K562 (cell line): ENCODE results near the gene ZNF384. TPM values are rescaled to one million over a fixed set of nuclear protein-coding genes. Genes with fewer than 3 reads are reported as not detected.
A peak's percentile ranks its signal among the peaks of the same experiment; 100 is the strongest.

ENCODE experiments used
- ATAC-seq: fragments of 200-7000 bp; cut with Tn5 transposase; 3 replicates; pipeline ENCODE4 v1.9.1; 2020; ENCODE audit warnings: moderate library complexity
- BruUV-seq: library from RNA; stranded (reverse); fragments of 400-500 nt; replicated peaks from 2 replicates; lab custom pipeline; 2021; lab: Mats Ljungman, UMichigan
- CTCF ChIA-PET: fragments of 300-600 bp; formaldehyde crosslinking; extraction: SDS; loops from one replicate; lab custom pipeline; 2021; ENCODE audit warnings: low intra/inter-chr PET ratio; lab: Yijun Ruan, JAX
- POLR2A ChIA-PET: fragments of 300-600, 350-650 bp; sonication (Branson Sonifier 250); formaldehyde crosslinking; extraction: SDS; loops from one replicate; lab custom pipeline; 2021; ENCODE audit warnings: antibody characterized with exemption, inconsistent platforms; lab: Yijun Ruan, JAX
- DNase-seq, 4 experiments: peaks; one replicate each; pipeline versions ENCODE4 v3.0.0 to v3.0.0-alpha.2; 2011 to 2018; ENCODE audit warnings: low spot score in 3 of 4, mixed read lengths in 3 of 4; ENCODE audit errors: extremely low read depth in 1 of 4
- FAIRE-seq: peaks from 2 replicates; lab custom pipeline; 2011; peaks lifted over from hg19 to GRCh38; lab: Jason Lieb, UNC
- H2AFZ ChIP-seq: 2 replicates; pipeline ENCODE4 v1.6.0; 2011; ENCODE audit warnings: low read depth, low read length, control low read depth, inconsistent platforms
- H3K27ac ChIP-seq: fragments of 200-600 bp; 3 replicates; pipeline ENCODE4 v1.8.0; 2011; ENCODE audit warnings: low read depth, mild to moderate bottlenecking, control low read depth, inconsistent platforms, low read length, moderate library complexity, mixed read lengths; ENCODE audit errors: extremely low read depth
- H3K27me3 ChIP-seq, 2 experiments: fragments of 300-600 bp in 1 of 2; 2 replicates in 1 of 2; 3 replicates in 1 of 2; pipeline versions ENCODE4 v1.6.0 to v1.8.0; 2011; ENCODE audit warnings: inconsistent platforms in 2 of 2, low read length in 2 of 2, mild to moderate bottlenecking in 1 of 2, mixed read lengths in 1 of 2, moderate library complexity in 1 of 2; ENCODE audit not compliant: control insufficient read depth in 2 of 2, insufficient read depth in 2 of 2
- H3K36me3 ChIP-seq: fragments of 300-600 bp; 3 replicates; pipeline ENCODE4 v1.8.0; 2011; ENCODE audit warnings: mild to moderate bottlenecking, low read length, inconsistent platforms; ENCODE audit not compliant: control insufficient read depth, insufficient read depth
- H3K4me1 ChIP-seq, 2 experiments: fragments of 200-600 bp in 1 of 2; replicated peaks in 1 of 2; 2 replicates in 1 of 2; 3 replicates in 1 of 2; pipeline versions ENCODE4 v1.5.1 to v1.8.0; 2011; ENCODE audit warnings: inconsistent platforms in 2 of 2, low read length in 2 of 2, mild to moderate bottlenecking in 1 of 2, mixed read lengths in 1 of 2, moderate library complexity in 1 of 2; ENCODE audit not compliant: control insufficient read depth in 2 of 2, insufficient read depth in 2 of 2
- H3K4me2 ChIP-seq: 2 replicates; pipeline ENCODE4 v1.6.1; 2011; ENCODE audit warnings: low read length, control low read depth, inconsistent platforms, mixed read lengths; ENCODE audit not compliant: insufficient read depth
- H3K4me3 ChIP-seq: fragments of 200-600 bp; sonication (generic), shearing (Covaris generic); 2 replicates; pipeline ENCODE4 v1.5.1; 2016; ENCODE audit warnings: control low read depth, inconsistent platforms
- H3K79me2 ChIP-seq: fragments of 200-600 bp; 3 replicates; pipeline ENCODE4 v1.8.0; 2011; ENCODE audit warnings: low read length, inconsistent platforms; ENCODE audit not compliant: control insufficient read depth, insufficient read depth
- H3K9ac ChIP-seq, 2 experiments: 2 replicates each; pipeline versions ENCODE4 v1.6.0 to v1.6.1; 2011; ENCODE audit warnings: low read depth in 2 of 2, low read length in 2 of 2, control low read depth in 1 of 2, inconsistent platforms in 1 of 2, mild to moderate bottlenecking in 1 of 2, mixed read lengths in 1 of 2; ENCODE audit not compliant: insufficient read depth in 1 of 2
- H3K9me1 ChIP-seq: one replicate; pipeline ENCODE4 v1.6.0; 2011; ENCODE audit warnings: inconsistent platforms, mild to moderate bottlenecking, low read length, moderate library complexity; ENCODE audit not compliant: control insufficient read depth, insufficient read depth
- H3K9me3 ChIP-seq: replicated peaks from 2 replicates; pipeline ENCODE4 v1.5.1; 2011; ENCODE audit warnings: low read depth, low read length, inconsistent platforms; ENCODE audit not compliant: control insufficient read depth, insufficient read depth
- H4K20me1 ChIP-seq: replicated peaks from 2 replicates; pipeline ENCODE4 v1.6.1; 2011; ENCODE audit warnings: low read length, inconsistent platforms, mixed read lengths; ENCODE audit not compliant: control insufficient read depth, insufficient read depth
- BHLHE40 ChIP-seq: IDR thresholded peaks from 2 replicates; pipeline ENCODE4 v1.6.1; 2011; ENCODE audit warnings: low read length, improper control_type of control experiment
- CREBBP ChIP-seq: IDR thresholded peaks from one replicate; pipeline ENCODE4 v1.6.1; 2012; ENCODE audit warnings: low read depth, mild to moderate bottlenecking, control low read depth, inconsistent platforms, low read length
- CTCF ChIP-seq, 3 experiments: IDR thresholded peaks in 2 of 3; conservative IDR thresholded peaks in 1 of 3; 2 replicates each; pipeline ENCODE4 v1.5.1; 2011 to 2012; ENCODE audit warnings: low read length in 3 of 3, mild to moderate bottlenecking in 3 of 3, control low read depth in 2 of 3, improper control_type of control experiment in 1 of 3, inconsistent platforms in 1 of 3, low read depth in 1 of 3, mixed read lengths in 1 of 3, moderate library complexity in 1 of 3; ENCODE audit not compliant: insufficient read depth in 2 of 3
- RAD21 ChIP-seq, 2 experiments: fragments of 250-450 bp in 1 of 2; fragments of 450-650 bp in 1 of 2; sonication (Bioruptor Pico) in 1 of 2; formaldehyde crosslinking in 1 of 2; IDR thresholded peaks in 1 of 2; conservative IDR thresholded peaks in 1 of 2; 2 replicates each; pipeline versions ENCODE4 v1.4.0 to v1.8.0; 2020 to 2022; ENCODE audit warnings: mild to moderate bottlenecking in 2 of 2, moderate library complexity in 1 of 2
- ZNF133 ChIP-seq: fragments of 250-450 bp; sonication (Bioruptor Pico); IDR thresholded peaks from 2 replicates; pipeline ENCODE4 v1.4.0; 2020; ENCODE audit warnings: mild to moderate bottlenecking
- WGBS: fragments of 100-300 bp; shearing (Covaris generic); methylation state at CpG from one replicate; pipeline ENCODE4 v1.1.6; 2016; ENCODE audit warnings: low coverage, mixed read lengths; ENCODE audit not compliant: insufficient coverage; ENCODE audit errors: missing lambda C conversion rate; 5-methylcytosine and 5-hydroxymethylcytosine counted together
- in situ Hi-C: fragments of 300-500 bp; cut with MboI; formaldehyde crosslinking; loops from 4 replicates; pipeline ENCODE4 v1.15.0; 2018; ENCODE audit warnings: inconsistent platforms, mixed read lengths
- intact Hi-C: fragments of 100-400 bp; cut with micrococcal nuclease; formaldehyde crosslinking; loops from 2 replicates; pipeline ENCODE4 v1.14.2; 2022
- polyA plus RNA-seq, 8 experiments: library from polyadenylated mRNA; depleted of rRNA in 4 of 8; stranded (reverse) in 5 of 8; unstranded in 3 of 8; fragments of >200 nt; fragmentation: Nextera tagmentation in 2 of 8; fragmentation: Illumina TruSeq in 1 of 8; extraction: Ambion mirVana in 2 of 8; extraction: Trizol in 1 of 8; gene quantifications; 2 replicates each; pipeline versions ENCODE4 v1.2.1 to v1.2.3, GENCODE V29; 2011 to 2014; ENCODE audit warnings: inconsistent platforms in 1 of 8, missing spikeins in 1 of 8
- total RNA-seq, 7 experiments: library from RNA; depleted of rRNA in 6 of 7; stranded (reverse); fragments of >200 nt in 6 of 7; fragmentation: Illumina TruSeq in 2 of 7; extraction: Trizol in 2 of 7; gene quantifications; 2 replicates each; pipeline versions ENCODE4 v1.2.1 to v1.2.3, GENCODE V29; 2011 to 2021; ENCODE audit warnings: low replicate concordance in 1 of 7

ZNF384 gene
- total and polyA plus RNA-seq, 9 of the 15 experiments (the other 6 are each of a cell fraction or from before 2014, with no cell fraction given): 0.36 to 64.8 (median 21.3) TPM

GRCh38 chr12:6652391-6652790, 36.8 kb downstream of the ZNF384 start:
- Histone ChIP-seq H3K79me2 (no peaks in the 10 kb centered on the region), H3K9me3 (no peaks in the 10 kb centered on the region), H2AFZ (no peak overlapping the region), H3K4me1 (no peaks in the 10 kb centered on the region; a peak in 2 of 5 replicates), H3K4me3 (no peak overlapping the region), H4K20me1 (no peaks in the 10 kb centered on the region), H3K27me3 (no peaks in the 10 kb centered on the region), H3K9ac (no peak overlapping the region), H3K9me1 (no peaks in the 10 kb centered on the region), H3K4me2 (no peak overlapping the region), H3K27ac (no peak overlapping the region), H3K36me3 (peaks cover 12% of the 10 kb centered on the region; the same call in 2 of the 3 replicates)
- no TSS peak for BruUV-seq
- ChIA-PET CTCF (no interaction called here), POLR2A (no interaction called here)
- WGBS: 64% methylated on average over 7 of the region's 12 CpGs
- 0 out of 3 replicates have a peak, but pooled peaks have one; percentile 60 for ATAC-seq
- TF ChIP-seq CREBBP: no peak
- TF ChIP-seq CTCF (IDR thresholded peaks at IDR 0.05 in 2 of 3, conservative IDR thresholded peaks at IDR 0.05 in 1 of 3; ENCODE audit: insufficient read depth in 2 of 3, low read depth in 1 of 3, low read length in 3 of 3): peak; percentile 25 to 35 (median 34); a peak in 4 of 6 replicates
- peak; percentile 5 to 15; a peak in 1 of 4 replicates for TF ChIP-seq RAD21 (CRISPR knock-in tag; conservative IDR thresholded peaks at IDR 0.05 in 1 of 2, IDR thresholded peaks at IDR 0.05 in 1 of 2)
- TF ChIP-seq BHLHE40: peak; percentile 46; the same call in 1 of the 2 replicates
- TF ChIP-seq ZNF133 (CRISPR knock-in tag): no peak
- intact Hi-C loops: no loop called here
- no peak for FAIRE-seq
- DNase-seq: peak in 3 of 4 experiments; percentile 17 to 30 (median 22)
- in situ Hi-C loops: no loop called here
